ENCODE data around the gene TCFL5.
"Not testable (repeated sequence)": the region's sequence is repeated elsewhere in the genome, so short reads cannot be mapped to it uniquely, and the experiment has no call there.

The TCFL5 gene

DNA sequence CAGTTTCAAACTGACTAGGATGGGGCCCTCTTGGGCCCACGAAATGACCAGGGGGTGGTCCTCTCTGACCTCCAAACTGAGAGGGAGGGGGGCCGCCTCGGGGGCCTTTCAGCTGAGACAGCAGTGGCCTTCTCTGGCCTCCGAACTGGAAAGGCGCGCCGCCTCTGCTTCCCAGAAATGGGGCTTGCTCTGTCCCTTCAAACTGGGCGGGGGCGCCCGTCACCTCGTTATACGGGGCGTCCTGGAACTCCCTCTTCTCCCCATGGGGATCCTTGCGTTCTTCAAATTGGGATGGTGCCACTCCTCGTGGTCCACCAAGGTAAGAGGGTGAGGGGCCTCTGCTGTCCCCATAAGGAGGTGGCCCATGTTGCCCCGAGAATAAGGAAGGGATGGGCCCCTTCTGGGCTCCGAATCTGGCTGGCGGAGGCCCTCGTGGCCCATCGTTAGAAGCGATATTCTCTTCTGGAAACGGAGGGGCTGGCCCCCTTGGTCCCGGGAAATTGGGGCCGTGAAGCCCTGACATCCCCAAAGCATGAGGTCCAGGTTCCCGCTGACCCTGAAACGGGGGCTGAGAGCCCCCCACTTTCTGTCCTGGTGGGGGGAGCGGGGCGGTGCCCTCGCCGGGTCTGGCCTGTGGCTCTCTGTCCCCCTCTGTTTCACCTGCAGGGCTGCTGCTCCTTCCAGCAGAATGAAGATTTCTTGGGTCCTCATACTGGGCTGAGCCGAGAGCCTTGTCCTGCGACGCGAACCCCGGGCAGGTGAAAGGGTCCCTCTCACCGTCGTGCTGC is 18.7 kb upstream of the TCFL5 start:
- peak; percentile 24 for DNase-seq (ENCODE audit: low spot score)

DNA sequence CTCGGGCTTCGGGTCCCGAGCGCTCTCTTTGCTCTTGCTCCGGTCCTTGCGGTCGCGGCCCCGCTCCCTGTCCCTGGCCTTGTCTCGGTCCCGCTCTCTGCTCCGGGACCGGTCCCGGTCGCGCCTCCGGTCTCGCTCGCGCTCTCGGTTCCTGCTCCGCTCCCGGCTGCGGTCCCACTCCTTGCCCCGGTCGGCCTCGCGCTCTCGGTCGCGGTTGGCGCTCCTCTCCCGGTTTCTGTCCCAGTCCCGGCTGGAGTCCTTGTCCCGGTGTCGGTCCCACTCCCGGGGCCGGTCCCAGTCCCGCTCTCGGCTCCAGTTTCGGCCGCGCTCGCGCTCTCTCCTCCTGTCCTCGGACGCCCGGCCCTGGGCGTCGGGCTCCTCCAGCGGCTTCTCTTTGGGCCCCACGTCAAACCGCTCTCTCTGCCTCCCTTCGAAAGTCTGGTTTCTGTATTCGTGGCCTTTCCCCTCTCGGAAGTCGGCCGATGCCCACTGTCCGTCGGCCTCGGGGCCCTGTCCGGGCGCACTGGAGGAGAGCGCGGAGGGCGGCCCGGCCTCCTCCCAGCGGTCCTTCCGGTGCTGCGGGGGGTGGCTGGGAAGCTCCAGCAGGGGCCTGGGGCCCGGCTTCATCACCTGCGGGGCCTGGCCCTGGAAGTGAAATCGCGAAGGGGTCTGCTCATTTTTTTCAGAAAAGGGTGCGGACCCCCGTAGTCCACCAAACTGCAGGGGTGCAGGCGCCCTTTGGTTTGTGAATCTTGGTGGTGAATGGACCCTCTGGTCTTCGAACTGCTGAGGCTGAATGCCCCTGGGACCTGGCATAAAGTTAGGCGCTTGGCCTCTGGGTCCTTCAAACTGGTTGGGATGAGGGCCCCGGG is 17.9 kb upstream of the TCFL5 start:
- DNase-seq (ENCODE audit: low spot score) = peak; percentile 30

DNA sequence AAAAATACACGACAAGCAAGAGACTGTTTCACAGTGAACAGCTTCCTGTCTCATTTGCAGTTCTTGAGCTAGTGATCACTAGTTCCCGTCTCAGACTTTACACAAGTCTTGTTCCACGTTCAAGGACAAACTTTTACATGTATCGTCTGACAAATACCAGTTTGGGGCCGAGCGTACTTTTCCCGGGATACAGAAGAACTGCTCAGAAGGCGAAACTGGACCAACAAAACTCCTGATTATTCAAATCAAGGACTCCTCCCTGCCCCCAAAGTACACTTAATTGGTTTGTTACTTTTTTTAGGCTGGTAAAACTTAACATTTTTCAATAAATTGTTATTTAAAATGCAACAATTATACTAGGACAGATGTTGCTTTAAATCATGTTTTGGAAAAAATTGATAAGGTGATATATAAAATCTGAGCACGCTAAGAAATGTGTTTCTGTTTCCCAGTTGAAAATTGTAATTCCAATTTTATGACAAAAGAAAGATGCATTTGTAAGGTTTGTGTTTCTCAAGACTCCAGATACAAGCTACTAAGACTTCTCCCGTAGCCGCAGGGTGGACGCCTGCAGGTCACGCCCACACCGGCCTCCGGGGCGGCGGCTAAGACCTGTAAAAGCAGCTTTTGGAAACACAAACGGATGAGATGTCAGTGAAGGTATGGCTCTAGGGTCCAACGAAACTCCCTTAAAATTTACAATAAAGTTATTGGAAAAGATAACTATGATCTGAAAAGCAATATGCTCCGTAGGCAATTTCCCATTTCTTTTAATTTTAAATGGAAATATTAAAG is 16.8 kb upstream of the TCFL5 start:
- peak; percentile 18 for DNase-seq (ENCODE audit: low spot score)

DNA sequence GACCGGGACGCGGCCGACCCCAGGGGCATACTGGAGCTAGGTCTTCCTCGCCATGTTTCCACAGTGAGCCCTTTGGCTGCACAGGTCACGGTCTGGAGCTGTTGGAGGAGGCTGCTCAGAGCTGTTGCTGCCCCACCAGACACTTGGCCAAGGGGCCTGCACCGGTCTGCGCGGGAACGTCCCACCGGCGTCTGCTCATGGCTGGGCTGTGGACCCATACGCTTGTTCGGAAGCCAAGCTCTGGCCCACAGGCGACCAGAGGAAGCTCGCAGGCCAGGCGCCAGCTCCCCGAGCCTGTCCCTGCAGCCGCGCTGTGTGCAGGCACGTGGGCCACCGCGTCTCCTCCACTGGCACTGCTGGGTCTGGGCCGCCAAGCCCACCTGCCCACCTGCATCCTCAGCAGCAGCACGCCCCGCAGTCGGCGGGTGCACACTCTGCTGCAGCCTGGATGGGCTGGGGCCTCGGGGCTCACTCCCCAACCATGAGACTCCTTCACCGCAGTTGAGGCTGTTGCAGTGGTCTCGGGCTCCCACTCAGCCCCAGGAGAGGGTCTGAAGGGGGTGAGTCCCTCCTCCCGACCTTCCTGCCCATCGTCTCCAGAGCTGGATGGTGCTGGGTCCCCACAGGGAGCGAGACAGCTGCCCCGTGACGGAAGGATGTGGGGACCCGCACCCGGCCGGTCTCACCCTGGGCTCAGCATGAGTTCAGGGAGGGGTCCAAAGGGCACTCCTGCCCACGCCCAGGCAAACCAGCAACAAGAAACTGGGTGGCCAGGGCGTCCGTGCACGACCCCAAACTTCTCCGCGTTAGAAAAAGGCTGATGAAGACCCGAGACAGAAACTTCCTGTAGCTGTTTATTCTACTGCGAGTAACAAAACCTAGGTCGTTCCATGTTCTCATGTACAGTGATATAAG is 15.5 kb upstream of the TCFL5 start:
- peak; percentile 37 for DNase-seq (ENCODE audit: low spot score)

DNA sequence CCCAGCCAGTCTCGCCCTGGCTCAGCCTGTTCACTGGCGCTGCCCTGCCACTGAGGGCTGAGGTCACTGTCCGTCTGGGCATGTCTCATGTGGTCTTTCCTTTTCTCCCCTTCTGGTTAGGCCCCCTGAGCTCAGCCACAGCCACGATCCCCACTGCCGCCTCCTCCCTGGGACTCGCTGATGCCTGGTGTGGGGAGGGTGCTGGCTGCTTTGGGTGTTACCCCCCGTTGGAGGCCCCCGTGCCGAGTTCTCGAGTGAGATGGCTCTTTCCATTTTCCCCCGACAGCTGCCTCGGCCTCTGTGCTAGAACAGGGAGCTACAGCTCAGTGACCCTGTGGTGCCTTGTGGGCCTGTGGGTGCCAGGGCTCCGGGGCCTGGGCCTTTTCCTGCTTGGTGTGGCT is 14.9 kb upstream of the TCFL5 start:
- no peak for DNase-seq (ENCODE audit: low spot score)

DNA sequence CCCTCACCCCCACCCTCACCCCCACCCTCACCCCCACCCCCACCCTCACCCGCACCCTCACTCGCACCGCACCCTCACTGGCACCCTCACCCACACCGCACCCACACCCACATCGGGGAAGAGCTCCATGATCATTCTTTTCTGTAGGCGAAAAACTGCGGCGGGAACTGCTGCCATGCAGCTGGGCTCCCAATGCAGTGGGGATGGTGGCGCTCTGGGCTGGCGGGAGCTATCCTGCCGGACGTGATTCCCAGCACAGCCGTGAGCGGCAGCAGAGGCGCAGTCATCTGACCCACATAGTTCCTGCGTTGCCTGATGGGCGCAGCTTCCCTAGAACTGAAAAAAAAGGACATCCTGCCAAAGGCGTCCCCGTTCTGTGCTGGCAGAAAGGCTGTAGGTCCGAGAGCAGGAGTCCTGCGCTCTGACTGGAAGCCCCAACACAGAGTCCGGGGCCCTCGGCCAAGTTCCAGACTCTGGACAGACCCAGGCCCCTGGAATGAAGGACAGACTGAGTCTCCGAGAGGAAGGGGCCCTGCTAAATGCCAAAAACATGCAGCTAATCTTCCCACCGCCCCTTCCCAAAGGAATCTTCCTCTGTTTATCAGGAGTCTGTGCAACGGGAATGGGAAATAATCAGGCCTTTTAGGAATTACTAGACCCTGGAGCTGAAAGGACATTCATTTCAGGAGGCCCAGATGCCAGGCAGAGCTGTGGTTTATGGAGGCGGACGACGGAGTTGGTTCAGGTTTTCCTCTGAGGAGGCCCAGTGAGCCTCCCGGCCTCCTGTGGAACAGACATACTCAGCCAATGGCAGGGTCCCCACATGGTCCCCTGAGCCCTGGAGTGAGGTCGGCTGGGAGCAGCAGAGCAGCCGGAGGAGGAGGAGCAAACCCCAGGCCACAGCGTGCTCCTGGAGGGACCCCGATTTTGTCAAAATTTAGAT is 14.1 kb upstream of the TCFL5 start:
- DNase-seq (ENCODE audit: low spot score) = peak; percentile 84

DNA sequence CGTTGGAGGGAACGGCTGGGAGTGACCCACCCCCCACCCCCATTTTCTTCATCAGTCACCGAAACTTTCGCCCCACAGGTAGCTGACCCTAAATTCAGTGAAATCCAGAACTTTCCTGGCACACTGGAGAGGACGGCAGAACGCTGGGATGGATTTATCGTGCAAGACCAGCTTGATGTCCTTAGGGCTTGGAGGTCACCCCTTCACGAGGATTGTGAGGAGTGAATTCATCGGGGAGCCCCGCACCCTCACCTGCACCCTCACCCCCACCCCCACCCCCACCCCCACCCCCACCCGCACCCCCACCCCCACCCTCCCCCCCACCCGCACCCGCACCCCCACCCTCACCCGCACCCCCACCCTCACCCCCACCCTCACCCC is 13.3 kb upstream of the TCFL5 start:
- peak; percentile 39 for DNase-seq (ENCODE audit: low spot score)

DNA sequence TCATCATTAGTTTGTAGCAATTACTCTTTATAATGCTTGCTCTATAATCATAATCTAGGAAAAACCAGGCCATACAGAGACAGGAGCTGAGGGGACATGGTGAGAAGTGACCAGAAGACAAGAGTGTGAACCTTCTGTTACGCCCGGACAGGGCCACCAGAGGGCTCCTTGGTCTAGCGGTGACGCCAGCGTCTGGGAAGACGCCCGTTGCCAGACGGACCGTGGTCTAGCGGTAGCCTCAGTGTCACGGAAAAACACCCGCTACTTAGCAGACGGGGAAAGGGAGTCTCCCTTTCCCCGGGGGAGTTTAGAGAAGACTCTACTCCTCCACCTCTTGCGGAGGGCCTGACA is 12.0 kb upstream of the TCFL5 start:
- not testable (repeated sequence) for DNase-seq (ENCODE audit: low spot score)

DNA sequence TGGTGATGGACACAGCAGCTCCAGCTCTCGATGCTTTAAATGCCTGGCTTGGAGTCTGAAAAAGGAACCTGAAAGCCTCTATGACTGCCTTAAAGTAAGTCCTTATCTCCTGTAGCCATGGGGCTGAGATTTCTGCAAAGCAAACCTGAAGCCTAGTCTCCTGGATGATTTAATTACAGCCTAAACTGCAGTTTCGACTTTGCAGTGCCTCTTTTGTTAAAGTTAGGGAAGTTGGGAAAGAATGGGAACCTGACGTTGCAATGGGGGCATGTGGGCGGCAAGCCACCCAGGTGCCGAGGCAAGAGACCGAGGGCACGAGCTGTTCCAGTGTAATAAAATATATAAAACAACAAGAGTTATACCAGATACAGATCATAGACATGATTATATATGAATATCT is 11.7 kb upstream of the TCFL5 start:
- peak; percentile 9 for DNase-seq (ENCODE audit: low spot score)

DNA sequence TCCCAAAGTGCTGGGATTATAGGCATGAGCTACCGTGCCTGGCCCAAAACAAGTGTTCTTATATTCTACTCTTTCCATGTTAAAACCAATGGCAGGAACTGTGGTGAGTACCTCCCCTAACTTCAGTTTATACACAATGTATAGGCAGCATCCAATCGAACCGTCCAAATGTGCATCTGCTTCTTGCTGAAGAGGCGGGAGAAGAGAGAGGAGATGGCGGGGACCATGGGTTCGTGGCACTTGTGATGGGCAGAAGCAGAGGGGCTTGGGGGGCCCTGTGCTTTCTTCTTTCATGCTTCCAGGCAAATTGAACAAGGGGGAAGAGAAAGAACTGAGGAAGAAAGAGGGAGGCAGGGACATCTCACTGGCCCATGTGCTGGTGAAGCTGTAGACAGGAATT is 11.2 kb upstream of the TCFL5 start:
- no peak for DNase-seq (ENCODE audit: low spot score)

DNA sequence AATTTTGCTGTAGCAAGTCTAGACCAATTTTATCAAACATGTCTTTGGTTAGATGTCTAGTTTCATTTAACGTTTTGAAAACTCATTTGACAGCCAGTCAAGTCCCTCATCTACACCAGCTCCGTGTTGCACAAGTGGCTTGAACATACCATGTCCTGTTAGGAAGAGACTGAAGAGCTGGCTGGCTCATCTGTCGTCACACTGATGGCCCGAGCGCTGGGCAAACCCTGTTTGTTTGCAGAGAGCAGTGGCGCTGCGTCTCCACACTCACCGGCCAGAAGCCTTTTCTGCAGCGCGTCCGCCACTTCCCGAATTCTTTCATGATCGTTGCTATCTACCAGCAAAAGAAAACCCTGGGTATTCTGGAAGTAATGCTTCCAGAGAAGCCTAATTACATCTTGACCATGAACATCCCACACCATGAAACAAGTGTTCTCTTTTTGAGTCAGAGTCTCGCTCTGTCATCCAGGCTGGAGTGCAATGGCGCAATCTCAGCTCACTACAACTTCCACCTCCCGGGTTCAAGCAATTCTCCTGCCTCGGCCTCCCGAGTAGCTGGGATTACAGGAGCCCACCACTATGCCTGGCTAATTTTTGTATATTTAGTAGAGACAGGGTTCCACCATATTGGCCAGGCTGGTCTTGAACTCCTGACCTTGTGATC is 10.7 kb upstream of the TCFL5 start:
- DNase-seq (ENCODE audit: low spot score) = no peak

DNA sequence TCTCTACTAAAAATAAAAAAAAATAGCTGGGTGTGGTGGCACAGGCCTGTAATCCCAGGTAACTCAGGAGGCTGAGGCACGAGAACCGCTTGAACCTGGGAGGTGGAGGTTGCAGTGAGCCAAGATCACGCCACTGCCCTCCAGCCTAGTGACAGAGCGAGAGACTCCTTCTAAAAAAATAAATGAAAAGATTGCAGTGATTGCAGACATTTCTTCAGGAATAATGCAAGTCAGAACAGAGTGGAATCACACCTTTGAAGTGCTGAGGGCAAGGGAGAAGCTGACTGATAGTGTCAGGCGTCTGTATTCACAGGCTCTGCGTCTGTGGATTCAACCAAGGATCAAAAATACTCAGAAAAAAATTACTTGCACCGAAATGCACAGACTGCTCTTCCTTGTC is 2.6 kb upstream of the TCFL5 start:
- no peak for DNase-seq (ENCODE audit: low spot score)

DNA sequence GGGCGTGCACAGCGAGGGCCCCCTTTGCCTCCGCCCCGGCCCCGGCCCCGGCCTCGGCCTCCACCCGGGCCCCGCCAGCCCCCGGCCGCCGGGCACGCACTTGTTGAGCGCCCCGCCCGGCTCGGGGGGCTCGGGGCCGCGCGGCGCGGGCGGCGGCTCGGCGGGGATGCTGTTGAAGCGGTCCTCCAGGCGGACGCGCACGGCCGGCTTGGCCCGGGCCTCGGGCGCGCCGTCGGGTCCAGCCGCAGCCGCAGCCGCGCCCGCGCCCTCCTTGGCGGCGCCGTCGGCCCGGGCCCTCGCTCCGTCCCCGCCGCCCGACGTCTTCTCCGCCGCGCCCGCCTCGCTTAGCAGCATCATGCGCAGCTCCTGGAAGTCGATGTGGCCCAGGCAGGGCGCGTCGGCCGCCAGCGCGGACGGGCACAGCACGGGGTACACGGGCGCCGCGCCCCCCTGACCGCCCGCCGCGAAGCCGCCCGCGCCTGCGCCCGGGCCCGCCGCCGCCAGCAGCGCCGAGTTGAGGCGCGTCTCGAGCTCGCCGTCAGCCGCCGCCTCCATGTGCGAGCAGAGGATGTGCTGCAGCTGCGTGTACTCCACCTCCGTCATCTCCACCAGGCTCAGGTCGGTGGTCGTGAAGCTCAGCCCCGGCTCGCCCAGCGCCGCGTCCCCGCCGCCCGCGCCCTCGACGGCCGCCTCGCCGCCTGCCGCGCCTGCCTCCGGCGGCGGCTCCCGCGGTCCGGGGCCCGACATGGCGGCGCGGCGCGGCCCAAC is 514 bp downstream of the TCFL5 start:
- DNase-seq (ENCODE audit: low spot score) = peak; percentile 82

DNA sequence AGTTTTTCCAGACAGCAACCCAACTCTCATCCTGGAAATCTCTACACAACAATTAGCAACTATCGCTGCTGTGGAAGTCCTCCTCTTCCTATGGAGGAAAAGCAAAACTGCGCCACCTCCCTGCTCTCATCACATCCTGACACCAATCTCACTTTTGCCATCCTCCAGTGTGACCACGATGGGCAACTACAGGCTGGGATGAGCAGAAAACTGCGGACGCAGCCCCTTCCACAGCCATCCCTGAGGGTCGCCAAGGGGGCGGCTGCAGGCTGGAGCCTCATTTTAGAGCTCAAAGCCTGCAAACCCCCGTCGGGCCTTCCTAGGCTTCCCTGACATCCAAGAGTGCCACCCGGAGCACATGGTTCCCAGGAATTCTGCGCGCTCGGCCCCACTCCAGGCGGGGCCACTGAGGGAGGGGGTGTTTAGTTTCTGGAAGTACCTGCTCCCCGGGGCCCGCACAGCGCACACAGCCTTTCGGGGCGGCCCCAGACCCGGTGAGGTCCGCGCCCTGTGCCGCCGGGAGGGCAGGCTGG is 1.2 kb downstream of the TCFL5 start:
- DNase-seq (ENCODE audit: low spot score) = no peak

DNA sequence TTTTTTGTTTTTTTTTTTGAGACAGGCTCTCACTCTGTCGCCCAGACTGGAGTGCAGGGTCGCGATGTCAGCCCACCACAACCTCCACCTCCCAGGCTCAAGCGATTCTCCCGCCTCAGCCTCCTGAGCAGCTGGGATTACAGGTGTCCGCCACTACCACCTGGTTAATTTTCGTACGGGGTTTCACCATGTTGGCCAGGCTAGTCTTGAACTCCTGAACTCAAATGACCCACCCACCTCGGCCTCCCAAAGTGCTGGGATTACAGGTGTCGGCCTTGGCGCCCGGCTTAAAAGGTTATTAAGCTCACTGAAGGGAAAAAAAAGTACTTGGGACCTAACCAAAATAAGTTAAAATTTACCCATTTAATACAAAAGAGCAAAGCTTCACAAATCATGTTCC is 1.9 kb downstream of the TCFL5 start:
- no peak for DNase-seq (ENCODE audit: low spot score)

DNA sequence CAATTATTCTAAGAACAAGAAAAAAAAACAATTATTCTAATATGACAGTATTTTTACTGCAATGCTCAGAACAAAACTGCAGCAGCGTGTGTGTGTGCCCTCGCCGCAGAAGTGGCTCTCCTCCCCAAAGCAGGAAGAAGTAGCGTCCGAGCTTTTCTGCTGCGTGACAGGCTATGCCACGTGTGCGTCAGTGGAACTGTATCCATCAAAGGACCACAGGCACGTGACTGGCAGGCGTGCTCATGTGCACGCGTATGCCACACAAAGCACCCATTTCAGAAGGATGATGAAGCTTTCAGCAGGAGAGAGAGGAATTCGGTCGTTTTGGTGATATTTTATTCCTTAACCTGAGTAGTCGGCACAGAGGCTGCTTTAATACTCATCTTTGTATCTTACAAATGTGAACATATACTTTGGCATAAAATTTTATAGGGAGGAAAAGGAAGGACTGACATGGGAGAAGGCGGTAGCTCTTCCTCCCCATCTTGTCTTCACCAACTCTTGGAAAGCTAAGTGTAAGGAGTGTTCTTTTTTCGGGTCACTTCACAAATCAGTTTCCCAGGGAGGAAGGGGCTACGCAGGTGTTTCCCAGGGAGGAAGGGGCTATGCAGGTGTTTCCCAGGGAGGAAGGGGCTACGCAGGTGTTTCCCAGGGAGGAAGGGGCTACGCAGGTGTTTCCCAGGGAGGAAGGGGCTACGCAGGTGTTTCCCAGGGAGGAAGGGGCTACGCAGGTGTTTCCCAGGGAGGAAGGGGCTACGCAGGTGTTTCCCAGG is 3.4 kb downstream of the TCFL5 start:
- DNase-seq (ENCODE audit: low spot score) = no peak

DNA sequence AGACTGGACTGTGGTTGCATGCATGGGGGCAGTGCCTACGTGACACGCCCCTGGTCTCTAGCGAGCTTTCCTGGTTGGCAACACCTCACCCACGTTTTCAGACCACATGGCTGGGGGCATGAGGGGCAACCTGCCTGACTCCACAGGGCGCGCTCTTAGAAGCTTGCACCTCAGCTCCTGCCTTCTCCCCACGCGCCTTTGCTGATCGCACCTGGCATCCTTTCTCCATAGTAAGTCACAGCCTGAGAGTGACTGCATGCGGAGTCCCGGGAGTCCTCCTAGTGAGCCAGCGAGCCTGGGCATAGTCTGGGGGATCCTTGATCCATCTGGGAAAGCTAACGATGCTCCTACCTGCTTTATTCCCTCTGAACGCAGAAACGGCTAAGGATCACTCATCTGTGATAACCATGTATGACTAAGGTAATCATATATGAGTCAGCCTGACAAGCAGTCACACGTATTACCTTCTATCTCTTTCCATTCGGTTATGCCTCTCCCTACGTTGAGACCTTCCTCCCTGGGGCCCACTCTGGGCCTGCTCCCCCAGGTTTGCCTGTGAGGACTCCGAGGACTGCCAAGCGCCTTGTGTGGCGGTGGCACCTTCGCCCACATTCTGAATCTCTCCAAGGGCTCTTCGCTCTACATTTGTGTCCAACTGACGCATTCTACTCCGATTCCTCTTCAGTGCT is 4.5 kb downstream of the TCFL5 start:
- no peak for DNase-seq (ENCODE audit: low spot score)
